NCI-H446 treated with DMSO at 0.1 percent for 48 hours (cell line): ENCODE measurements around the gene PROX1.

Source experiments
- DNase-seq: peaks from one replicate; lab custom pipeline; 2025; lab: John Stamatoyannopoulos, UW

Gene PROX1, protein sequence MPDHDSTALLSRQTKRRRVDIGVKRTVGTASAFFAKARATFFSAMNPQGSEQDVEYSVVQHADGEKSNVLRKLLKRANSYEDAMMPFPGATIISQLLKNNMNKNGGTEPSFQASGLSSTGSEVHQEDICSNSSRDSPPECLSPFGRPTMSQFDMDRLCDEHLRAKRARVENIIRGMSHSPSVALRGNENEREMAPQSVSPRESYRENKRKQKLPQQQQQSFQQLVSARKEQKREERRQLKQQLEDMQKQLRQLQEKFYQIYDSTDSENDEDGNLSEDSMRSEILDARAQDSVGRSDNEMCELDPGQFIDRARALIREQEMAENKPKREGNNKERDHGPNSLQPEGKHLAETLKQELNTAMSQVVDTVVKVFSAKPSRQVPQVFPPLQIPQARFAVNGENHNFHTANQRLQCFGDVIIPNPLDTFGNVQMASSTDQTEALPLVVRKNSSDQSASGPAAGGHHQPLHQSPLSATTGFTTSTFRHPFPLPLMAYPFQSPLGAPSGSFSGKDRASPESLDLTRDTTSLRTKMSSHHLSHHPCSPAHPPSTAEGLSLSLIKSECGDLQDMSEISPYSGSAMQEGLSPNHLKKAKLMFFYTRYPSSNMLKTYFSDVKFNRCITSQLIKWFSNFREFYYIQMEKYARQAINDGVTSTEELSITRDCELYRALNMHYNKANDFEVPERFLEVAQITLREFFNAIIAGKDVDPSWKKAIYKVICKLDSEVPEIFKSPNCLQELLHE

DNA sequence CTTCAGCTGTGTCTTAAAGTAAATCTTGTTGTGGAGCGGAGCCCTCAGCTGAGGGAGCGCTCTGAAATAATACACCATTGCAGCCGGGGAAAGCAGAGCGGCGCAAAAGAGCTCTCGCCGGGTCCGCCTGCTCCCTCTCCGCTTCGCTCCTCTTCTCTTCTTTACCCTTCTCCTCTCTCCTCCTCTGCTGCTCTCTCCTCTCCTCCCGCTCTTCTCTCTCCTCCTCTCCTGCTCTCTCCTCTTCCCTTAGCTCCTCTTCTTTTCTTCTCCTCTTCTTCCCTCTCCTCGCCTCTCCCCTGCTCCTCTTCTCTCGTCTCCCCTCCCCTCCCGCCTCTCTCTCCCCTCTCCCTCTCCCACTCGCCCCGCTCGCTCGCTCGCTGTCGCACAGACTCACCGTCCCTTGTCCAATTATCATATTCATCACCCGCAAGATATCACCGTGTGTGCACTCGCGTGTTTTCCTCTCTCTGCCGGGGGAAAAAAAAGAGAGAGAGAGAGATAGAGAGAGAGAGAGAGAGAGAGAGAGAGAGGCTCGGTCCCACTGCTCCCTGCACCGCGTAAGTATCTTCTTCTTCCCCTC is at the start of gene PROX1:
Gene PROX1 (plus strand): TSS at position 47 of the 580 bp plus-strand sequence. CDS start 8,563 bp downstream, outside the sequence.
- DNase-seq: no peak

DNA sequence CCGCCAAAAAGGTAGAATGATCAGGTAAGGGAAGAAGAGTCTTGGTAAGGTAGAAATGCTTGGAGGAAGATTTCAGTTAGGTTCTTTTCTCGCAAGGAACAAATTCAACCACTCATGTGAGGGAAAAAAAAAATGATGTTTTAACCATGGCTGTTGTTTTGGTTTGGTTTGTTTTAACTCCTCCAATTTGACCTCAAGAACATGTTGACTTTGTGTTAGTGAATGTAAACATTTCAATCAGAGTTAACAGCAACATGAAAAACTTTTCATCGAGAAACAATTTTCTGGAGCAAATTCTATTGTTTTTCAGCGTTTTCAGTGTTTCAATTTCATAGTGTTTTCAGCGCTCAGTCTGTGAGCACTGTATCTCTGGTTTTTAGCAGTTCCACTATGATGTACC is 49.0 kb upstream of the PROX1 start:
- no peak for DNase-seq

DNA sequence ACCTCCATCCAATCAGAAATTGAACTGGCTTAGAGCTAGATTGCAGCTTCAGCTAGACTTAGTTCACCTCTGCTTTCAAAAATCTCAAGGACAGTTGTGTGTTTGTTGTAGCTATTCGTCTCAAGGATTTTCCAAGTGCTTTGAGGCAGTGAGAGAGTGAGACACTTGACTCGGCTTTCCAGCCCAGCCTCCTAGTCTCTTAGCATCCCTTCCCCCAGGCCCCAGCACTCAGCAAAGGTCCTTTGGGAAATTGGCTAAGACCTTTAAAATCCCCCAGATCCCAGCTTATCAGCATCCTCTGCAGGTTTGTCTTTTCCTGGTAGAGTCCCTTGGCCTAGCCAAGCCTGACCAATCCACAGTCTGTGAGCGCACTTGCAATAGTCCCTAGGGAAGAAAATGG is 47.9 kb upstream of the PROX1 start:
- DNase-seq: no peak

DNA sequence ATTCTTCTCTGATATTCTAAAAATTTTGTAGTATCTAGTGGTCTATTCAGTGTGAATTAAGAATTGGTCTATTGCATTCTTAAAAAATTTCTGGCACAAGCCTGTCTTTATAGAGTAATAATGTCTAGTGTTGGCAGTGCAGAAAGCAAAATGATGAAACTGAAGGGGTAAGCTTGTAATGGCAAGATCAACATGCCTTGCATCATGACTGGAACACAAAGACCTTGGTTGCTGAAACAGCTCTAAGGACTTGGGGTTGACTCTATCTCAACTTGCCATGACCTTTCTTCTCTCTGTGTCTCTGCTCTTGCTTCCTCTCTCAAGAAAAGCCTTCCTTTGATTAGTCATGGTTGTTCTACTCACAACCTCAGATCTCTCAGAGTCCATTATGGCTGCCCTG is 46.8 kb upstream of the PROX1 start:
- DNase-seq: no peak

DNA sequence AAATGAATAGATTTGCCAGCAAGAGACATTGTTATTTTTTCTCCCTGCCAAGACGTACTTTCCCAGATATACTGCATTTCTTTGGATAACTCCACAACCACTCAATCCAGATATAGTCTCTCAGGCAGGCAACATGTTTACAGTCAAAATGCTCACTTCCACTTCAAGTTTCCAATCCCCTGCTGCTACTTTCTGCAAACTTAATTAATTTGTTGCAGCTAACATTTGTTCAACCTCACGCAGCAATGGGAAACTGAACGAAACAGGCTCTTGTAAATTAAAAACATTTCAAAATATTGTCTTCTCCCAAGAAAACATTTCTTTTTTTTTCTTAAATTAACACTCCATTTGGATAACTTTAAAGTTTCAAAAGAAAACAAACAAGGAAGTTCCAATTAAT is 45.7 kb upstream of the PROX1 start:
- DNase-seq: no peak

DNA sequence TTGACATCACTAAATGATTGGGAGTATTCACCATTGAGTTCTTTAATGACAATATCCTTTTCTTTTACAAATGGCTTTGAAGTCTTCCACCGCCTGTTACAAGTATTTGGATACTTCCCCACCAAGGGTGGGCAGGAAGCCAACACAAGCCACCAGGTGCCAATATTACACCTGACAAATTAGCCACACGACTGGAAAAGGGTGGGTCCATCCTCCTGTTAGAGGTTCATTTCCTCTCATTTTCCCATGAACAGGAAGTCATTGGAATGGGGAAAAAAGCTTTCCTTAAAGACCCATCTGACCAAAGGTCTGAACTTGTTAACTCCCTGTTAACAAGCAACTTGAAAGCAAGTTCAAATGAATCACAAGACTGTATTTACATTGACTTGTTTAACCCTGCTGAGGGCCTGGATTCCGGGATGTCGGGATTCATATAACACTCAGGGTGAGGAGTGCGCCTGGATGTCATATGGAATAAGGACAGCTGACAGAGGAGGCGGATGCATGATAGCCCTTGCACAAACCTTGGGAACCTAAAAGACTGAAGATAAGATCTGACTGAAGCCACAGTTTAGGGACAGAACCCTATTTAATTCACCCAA is 40.5 kb upstream of the PROX1 start:
- no peak for DNase-seq

DNA sequence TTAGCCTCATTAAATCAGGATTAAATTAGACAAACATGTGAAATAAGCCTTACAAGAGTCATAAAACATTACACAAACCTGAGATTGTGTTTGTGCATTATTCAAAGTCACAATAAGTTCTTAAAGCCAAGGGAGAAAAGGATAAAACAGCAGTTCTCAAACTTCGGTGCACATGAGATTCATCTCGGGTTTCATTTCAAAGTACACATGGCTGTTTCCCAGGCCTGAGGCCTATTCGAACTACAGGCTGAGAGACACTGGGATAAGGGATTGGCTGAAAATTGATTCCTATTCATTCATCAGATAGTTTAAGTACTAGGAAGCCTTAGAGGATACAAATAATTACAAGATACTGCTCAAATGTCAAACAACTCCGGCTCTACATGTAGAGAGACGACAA is 35.9 kb upstream of the PROX1 start:
- no peak for DNase-seq

DNA sequence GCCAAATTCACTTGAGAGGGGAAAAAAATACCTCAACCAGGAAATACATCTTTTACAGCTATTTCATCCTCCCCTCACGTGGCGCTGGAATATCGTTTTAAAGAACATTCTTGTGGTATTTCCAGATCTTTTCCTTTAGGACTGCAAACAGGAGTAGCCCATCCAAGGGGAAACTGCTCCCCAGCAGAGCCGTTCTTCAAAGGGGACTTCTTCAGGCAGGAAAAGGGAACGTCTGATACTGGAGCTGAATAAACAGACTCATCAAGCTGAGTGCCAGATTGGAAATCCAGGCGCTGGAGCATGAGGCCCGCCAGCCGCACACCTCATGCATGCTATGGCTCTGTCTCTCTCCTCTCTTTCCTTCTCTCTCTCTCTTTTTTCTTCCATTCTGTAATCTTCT is 34.0 kb upstream of the PROX1 start:
- DNase-seq: no peak

DNA sequence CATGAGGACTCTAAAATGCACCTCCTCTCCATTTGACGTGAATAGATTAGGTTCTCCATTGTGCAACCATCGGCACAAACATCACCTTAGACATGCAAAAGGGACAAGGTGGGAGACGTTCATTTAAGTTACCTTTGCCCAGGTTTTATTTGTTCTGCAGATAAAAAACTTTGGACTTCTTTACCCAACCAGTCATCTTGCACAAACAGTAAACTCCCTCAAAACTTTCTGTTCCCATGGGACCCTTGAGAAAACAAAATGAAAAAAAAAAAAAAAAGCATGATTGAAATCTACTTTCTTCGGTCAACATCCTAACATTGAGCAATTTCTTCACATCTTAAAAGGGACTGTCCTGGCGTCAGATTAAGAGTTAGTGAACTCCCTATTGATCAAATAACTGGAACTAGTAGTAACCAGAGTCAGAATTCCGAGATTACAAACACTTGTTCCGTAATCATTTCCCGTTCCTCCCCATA is 31.4 kb upstream of the PROX1 start:
- no peak for DNase-seq

DNA sequence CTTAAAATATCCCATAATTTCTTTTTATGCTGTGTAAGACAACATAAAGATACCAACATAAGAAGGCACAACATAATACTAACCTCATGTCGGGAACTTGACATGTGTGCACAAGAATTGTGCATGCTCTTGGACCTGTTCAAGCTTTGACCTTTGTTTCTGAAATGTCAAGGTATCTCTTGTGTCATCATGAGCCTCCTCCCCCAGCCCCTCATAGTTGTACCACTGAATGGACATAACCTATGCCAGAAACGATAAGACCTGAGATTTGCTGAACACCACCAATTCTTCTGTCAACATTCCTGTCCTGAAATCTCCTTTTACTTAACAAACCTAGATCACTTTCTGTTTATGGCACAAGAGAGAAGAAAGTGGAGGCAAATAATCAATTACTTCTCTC is 29.4 kb upstream of the PROX1 start:
- no peak for DNase-seq

DNA sequence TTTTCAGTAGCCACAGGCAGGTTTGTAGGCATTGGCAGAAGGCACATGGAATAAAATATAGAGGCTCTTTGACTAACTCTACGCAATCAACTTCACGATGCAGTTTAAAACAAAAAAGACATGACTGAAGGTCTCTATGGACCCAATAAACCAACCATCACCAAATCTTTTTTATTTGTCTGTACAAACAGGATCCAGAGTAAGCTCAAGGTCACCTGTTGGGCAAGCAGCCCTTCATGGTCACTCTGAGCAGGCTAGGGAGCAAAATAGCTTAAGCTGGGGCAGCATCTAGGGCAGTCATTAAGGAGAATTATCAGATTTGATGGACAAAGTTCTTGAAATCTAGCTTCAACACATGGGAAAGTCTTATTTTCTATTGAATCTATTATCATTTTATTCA is 26.8 kb upstream of the PROX1 start:
- no peak for DNase-seq

DNA sequence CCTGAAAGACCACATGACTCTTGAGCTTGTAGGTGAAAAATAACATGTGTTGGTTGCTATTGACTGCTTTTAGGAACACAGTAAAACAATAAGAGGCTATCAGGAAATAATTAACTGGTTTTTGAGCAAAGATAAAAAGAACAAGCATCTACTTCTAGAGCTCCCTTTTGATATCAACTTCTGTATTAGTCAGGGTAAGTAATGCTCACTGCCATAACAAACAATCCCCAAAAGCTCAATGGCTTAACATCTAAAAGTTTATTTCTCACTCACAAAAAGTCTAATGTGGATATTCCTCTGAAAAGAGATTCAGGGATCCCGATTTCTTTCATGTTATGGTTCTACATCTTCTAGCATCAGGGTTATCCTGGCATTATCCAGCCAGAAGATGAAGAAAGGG is 25.3 kb upstream of the PROX1 start:
- no peak for DNase-seq

DNA sequence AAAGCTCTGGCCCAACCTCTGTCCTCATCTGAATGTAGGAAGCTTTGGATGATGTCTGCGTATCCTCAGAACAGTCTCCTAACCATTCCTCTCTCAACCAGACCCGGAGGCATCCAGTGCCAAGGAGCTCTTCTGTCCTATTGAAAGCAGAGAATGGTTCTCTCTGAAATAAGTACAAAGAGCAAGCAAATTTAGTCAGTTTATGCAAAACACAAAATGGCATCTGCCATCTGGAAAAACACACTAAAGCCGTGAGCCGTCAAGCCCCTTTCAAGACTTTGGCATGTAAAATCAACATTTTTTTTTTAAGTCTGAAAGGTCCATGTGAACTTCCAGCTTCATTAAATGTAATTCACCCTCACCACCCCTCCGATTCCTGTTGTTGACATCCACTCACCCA is 21.7 kb upstream of the PROX1 start:
- no peak for DNase-seq

DNA sequence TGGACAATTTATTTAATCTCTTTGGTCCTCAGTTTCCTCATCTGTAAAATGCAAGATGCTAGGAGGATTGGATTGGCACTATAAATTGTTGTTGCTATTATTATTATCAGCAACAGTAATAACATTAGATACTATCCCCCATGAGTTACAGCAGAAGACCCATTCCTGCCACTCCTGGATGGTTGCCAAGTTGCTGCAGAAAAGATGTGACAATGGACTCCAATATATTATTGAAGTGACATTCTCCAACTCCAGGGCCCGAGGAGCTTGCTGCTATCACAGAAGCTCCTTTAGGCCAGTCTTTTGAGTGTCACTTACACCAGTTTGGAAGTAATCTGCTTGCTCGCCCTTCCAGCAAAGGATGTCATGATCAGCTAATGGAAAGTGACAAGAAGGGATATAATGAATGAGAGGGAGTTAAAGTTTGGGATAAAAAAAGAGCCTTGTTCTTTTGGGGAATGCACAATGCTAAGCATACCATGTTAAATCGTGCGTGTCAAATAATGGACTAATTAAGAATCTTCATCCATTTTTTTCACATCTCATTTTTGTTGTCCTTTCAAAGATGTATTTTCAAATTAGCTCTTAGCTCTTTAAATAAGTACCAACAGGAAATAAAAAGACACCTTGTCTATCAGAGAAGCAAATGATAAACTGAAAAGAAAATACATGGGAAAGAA is 19.5 kb upstream of the PROX1 start:
- no peak for DNase-seq

DNA sequence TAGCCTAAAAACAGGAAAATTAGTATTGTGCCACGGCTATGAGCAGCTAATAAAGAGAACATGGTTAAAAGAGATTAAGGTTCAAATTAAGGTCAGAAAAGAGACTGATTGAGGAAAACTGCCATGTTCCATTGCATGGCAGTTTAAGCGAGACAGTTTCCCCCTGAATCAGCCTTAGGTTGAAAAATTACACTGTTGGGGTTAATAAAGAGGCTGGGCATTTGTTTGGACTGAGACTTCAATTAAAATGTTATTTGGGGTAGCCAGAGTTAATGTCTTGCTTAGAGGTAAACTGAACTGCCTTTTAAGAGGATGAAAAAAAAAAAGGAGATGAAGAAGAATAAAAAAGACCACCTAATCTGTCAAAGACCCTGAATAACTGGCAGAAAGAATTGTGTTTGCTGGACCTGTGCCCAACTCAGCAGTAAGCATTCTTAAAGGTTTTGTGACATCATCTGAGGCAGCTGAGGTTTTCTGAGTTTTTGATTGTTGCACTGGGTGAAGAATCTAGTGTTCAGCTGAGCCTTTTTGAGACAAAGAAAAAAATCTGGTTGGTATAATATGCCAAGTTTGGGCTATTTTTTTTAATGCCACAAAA is 17.7 kb upstream of the PROX1 start:
- DNase-seq: no peak

DNA sequence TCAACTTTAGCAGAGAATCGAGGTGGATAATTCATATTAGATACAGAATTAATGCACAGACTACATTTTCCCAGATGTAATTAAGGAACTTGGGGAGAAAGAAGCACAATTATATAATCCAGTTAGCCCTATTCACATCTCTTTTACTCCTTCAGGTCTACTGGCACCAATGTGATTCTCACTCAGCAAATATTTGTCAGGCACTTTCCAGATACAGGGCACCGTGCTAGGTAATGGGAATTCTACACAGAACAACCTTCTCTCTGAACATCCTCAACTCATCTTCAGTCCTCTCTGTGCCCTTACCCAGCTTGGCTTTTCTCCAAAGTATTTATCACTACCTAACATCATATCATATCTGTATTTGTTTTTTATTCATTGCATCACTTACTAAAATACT is 15.6 kb upstream of the PROX1 start:
- DNase-seq: no peak

DNA sequence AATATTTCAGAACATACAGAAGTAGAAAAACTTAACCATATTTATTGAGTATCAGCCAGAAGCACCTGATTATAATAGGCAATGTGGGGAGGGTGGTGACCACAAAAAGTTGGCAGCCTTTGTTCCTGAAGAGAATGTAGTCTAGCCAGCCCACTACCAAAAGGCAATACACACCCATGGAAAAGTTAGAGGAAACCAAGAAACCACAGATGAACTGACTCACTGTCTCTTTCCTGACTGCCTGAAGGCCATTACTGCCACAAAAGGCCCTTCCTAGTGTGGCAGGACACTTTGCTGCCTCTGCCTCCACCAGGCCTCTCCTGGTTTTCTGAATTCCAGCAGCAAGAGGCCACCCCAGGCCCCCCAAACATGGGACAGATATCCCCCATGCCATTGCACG is 14.6 kb upstream of the PROX1 start:
- DNase-seq: no peak

DNA sequence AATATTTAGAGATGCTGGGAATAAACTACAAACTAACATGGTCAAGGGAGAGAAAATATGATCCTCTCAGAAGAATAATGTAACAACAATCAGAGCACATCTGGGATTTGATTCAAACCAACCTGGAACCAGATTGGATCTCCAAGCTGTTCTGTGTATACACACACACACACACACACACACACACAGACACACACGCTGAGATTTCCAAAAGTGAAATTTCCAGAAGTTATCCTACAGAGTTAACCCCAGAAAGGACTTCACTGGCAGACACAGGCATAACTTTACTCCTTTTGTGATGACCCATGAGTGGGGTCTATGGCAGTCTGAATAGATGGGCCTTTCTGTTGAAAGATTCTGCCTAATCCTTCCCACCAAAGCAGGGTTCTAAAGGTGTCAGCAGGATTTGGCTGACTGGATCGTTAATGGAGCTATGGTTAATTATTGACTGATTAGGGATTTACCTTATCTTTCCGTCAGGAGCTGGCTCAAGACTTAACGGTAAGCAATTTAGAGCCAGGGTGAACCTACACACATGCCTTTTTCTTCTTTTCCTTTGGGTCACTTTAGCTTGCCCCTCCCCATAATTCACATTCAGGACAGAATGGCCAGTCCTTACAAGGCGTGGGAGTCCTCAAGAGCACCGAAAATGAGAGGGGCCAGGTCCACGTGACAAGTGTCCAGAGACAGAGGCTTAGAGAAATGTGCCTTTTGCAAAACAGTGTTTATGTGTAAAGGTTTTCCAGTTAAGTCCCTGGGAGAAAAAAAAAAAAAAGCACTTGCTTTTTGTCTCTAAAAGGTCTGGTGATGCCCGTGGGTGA is 10.9 kb upstream of the PROX1 start:
- no peak for DNase-seq

DNA sequence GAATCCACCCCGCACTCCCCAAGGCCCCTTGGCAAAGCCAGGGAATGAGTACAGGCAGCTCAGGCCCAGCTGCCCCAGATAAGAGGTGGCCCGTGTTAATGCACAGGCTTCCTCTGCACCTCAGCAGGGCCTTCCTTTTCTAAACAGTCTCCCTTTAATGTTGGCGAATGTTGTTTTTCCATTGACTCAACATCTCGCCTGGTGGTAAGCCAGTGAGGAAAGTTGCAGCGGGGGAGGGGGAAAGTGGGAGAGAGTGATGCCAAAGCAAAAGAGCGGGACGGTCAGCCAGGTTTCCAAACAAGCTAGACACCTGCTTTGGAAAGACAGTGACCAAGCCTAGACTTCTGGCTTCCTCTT is 10.3 kb upstream of the PROX1 start:
- DNase-seq: no peak

DNA sequence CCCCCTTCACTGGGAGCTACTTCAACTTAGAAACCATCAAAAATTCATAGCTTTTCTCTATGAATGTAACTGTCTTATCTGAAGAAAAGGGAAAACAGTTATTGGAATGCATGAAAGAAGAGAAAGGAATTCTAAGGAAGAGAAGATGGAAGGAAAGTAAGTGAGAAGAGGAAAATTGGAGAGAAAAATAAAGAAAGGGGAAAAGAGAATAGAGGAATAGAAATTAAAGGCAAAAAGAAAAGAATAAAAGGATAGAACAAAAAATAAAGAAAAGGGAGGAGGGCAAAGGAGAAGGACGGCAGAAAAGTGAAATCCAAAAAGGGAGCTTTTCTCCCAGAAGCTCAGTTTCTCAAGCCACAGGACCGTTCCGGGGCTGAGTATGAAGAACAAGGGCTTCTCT is 9.9 kb upstream of the PROX1 start:
- DNase-seq: no peak
